Activated gamma-delta T cell (primary cell): ENCODE data around the gene PTTG1IP.
A peak's percentile ranks its signal among the peaks of the same experiment; 100 is the strongest.

Experiments used
- DNase-seq: peaks from one replicate; lab custom pipeline; 2025; lab: John Stamatoyannopoulos, UW

Gene PTTG1IP

GRCh38 chr21:44823179-44823660 lies 50.3 kb downstream of the PTTG1IP start:
- no peak for DNase-seq

GRCh38 chr21:44822484-44823178 lies 50.9 kb downstream of the PTTG1IP start:
- DNase-seq, result no peak

- no peak for DNase-seq
These were observed 52.6 kb downstream of the PTTG1IP start for GRCh38 chr21:44820851-44821250.

- no peak for DNase-seq
These were observed 53.9 kb downstream of the PTTG1IP start for GRCh38 chr21:44819283-44820243.

- DNase-seq, result no peak
These were observed 54.9 kb downstream of the PTTG1IP start for GRCh38 chr21:44818640-44819011.

- DNase-seq, result peak; percentile 79
These were observed 55.4 kb downstream of the PTTG1IP start, which contains the start of gene SUMO3 for GRCh38 chr21:44817914-44818639. TSS of gene SUMO3 (minus strand) at chr21:44818062. CDS start at chr21:44817968, 94 bp downstream.

- peak; percentile 86 for DNase-seq
These were observed 56.0 kb downstream of the PTTG1IP start for GRCh38 chr21:44817506-44817880.

GRCh38 chr21:44816761-44817505 lies 56.6 kb downstream of the PTTG1IP start:
- DNase-seq, result no peak

GRCh38 chr21:44815852-44816628 lies 57.5 kb downstream of the PTTG1IP start:
- no peak for DNase-seq

GRCh38 chr21:44815225-44815624 lies 58.3 kb downstream of the PTTG1IP start:
- no peak for DNase-seq

- DNase-seq, result no peak
These were observed 58.9 kb downstream of the PTTG1IP start for GRCh38 chr21:44814498-44815023.

- DNase-seq, result no peak
These were observed 59.8 kb downstream of the PTTG1IP start for GRCh38 chr21:44813727-44814126.

GRCh38 chr21:44813149-44813548 lies 60.3 kb downstream of the PTTG1IP start:
- no peak for DNase-seq

GRCh38 chr21:44812640-44813039 lies 60.9 kb downstream of the PTTG1IP start:
- no peak for DNase-seq

- no peak for DNase-seq
These were observed 62.7 kb downstream of the PTTG1IP start for GRCh38 chr21:44810779-44811178.

- no peak for DNase-seq
These were observed 67.6 kb downstream of the PTTG1IP start for GRCh38 chr21:44805859-44806258.

GRCh38 chr21:44805226-44805625 lies 68.3 kb downstream of the PTTG1IP start:
- no peak for DNase-seq

- DNase-seq, result no peak
These were observed 68.7 kb downstream of the PTTG1IP start for GRCh38 chr21:44804762-44805161.

- DNase-seq, result no peak
These were observed 69.8 kb downstream of the PTTG1IP start for GRCh38 chr21:44803651-44804050.

GRCh38 chr21:44802396-44803153 lies 70.9 kb downstream of the PTTG1IP start:
- no peak for DNase-seq
